A549 treated with AZD9567 at 1 μM for 4 hours (cell line): ENCODE data around the gene GCA. TPM values are rescaled to one million over a fixed set of nuclear protein-coding genes. Genes with fewer than 3 reads are reported as not detected.

Experiments used
- total RNA-seq: library from RNA; stranded (reverse); fragments of 200-300 nt; extraction: Qiagen RNA extraction; gene quantifications from 5 replicates; pipeline ENCODE4 v1.2.3, GENCODE V29; 2022; ENCODE audit not compliant: insufficient read depth

GCA gene
- total RNA-seq: 4.5 to 9.1 TPM (median 7.1 TPM) in 5 replicates

GRCh38 chr2:162343824-162344616 is at the start of gene GCA:
Gene GCA, plus strand, starts transcription at chr2:162344132. Its CDS starts 117 bp downstream, at chr2:162344249.

DNA sequence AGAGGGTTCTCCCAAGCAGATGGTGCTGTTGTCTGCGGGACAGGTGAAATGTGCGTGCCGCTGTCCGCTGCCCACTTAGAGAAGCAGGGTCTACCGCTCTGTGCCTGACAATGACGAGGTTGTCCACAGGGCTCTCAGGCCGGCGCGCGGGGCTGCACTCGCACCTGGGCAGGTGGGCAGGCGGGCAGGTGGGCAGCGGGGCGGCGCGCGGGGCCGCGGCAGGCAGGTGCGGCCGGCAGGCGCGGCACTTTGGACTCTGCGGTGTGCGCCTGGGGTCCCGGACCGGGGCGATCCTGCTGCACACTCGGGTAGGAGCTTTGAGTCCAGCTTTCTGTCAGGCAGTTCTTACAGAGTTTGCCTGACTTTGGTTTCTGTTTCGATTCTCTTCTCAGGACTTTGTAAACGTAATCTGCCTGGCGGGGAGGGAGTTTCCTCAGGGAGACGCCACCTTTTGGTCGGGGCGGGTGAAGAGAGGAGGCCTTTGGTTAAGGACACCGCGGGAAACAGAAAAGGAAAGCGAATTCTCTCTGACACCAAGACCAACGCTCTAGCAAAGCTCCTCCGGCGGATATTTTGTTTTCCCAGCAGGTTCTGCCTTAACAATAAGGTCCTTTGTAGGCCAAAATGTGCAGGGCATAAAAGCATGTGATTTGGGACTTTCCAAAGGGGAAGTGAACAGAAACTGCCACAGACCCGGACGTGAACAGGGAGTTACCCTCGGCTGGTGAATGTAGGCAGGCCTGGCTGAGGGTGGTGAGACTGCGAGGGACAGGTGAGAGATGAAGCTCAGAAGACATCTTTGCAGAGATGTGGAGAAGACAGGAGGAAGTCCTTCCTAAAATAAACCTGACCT is 25.4 kb upstream of the GCA start, which contains the start of gene IFIH1:
Gene IFIH1 (minus strand): TSS at position 357 of the 853 bp plus-strand sequence. CDS start 377 bp downstream, outside the sequence.

Other genes starting within 250 kb of the GCA start
- not detected in 5 replicates for gene GCG, start 191.9 kb upstream of the GCA start, total RNA-seq
- gene FAP, start 100.7 kb upstream of the GCA start, total RNA-seq: 0.05 to 0.25 TPM in 2 of 5 replicates, not detected in the others
- gene IFIH1, start 25.4 kb upstream of the GCA start, total RNA-seq: 0.59 to 1.9 TPM (median 1.1 TPM) in 5 replicates